Transverse colon (tissue), 4 donors: ENCODE measurements around the gene CNTNAP2. TPM values are rescaled to one million over a fixed set of nuclear protein-coding genes. Genes with fewer than 3 reads are reported as not detected.

Experiments used
- DNase-seq: peaks from one replicate; pipeline ENCODE4 v3.0.0-alpha.2; 2019
- H3K27ac ChIP-seq, 4 donors: fragments of 200-600 bp; sonication (generic); 2 replicates each; pipeline ENCODE4 v1.5.1; 2016 to 2018; ENCODE audit warnings: inconsistent platforms in 4 of 4
- H3K27me3 ChIP-seq: fragments of 200-600 bp; sonication (generic); 2 replicates; pipeline ENCODE4 v1.5.1; 2017; ENCODE audit warnings: inconsistent platforms
- H3K36me3 ChIP-seq, 4 donors: fragments of 200-600 bp; sonication (generic); 2 replicates each; pipeline ENCODE4 v1.5.1; 2017 to 2019; ENCODE audit warnings: inconsistent platforms in 4 of 4
- H3K4me1 ChIP-seq, 4 donors: fragments of 200-600 bp; sonication (generic); 2 replicates each; pipeline ENCODE4 v1.5.1; 2017 to 2020; ENCODE audit warnings: inconsistent platforms in 4 of 4
- H3K4me3 ChIP-seq, 4 donors: fragments of 200-600 bp; sonication (generic); 1 replicate in 1 of 4; 2 replicates in 3 of 4; pipeline versions ENCODE4 v1.5.1 to v1.6.1; 2017 to 2019; ENCODE audit warnings: inconsistent platforms in 4 of 4
- H3K9me3 ChIP-seq, 2 donors: fragments of 200-600 bp; sonication (generic); 2 replicates each; pipeline ENCODE4 v1.5.1; 2017 to 2019; ENCODE audit warnings: inconsistent platforms in 2 of 2
- EP300 ChIP-seq: sonication (generic); formaldehyde crosslinking; IDR thresholded peaks from one replicate; pipeline ENCODE4 v1.6.1; 2017; ENCODE audit warnings: antibody characterized with exemption, low read depth
- POLR2A ChIP-seq: fragments of 450-650 bp; IDR thresholded peaks from one replicate; pipeline ENCODE4 v1.6.1; 2016; ENCODE audit warnings: antibody characterized with exemption, mild to moderate bottlenecking, moderate library complexity
- POLR2AphosphoS5 ChIP-seq, 3 donors: sonication (generic); formaldehyde crosslinking; IDR thresholded peaks; one replicate each; pipeline ENCODE4 v1.6.1; 2016; ENCODE audit warnings: antibody characterized with exemption in 3 of 3
- WGBS, 2 donors: methylation state at CpG; one replicate each; pipeline ENCODE4 v1.1.5; 2018; ENCODE audit warnings: low coverage in 1 of 2; 5-methylcytosine and 5-hydroxymethylcytosine counted together
- in situ Hi-C, 4 donors: fragments of 200-750 bp; cut with MboI; loops; one replicate each; pipeline versions ENCODE4 v1.15.0 to v1.15.1; 2017; ENCODE audit warnings: low sequenced_read_pairs in 3 of 4, low pct_ligation_motif_present in 1 of 4, low pct_unique_long_range_greater_than_20kb in 1 of 4
- intact Hi-C: fragments of 100-400 bp; cut with DNase I; formaldehyde crosslinking; loops from one replicate; pipeline ENCODE4 v1.15.1; 2023; ENCODE audit warnings: low total_unique reads
- total RNA-seq, 4 donors: library from RNA; depleted of rRNA; stranded (reverse); fragments of >200 nt; gene quantifications; one replicate each; pipeline ENCODE4 v1.1.0, GENCODE V29; 2016
- TF ChIP-seq, protein P1 (sequence below), 5 experiments: fragments of 200-600 bp in 3 of 5; fragments of 450-650 bp in 2 of 5; sonication (generic) in 3 of 5; IDR thresholded peaks; 1 replicate in 2 of 5; 2 replicates in 3 of 5; pipeline ENCODE4 v1.5.1; 2016 to 2017; ENCODE audit warnings: antibody characterized with exemption in 5 of 5, inconsistent platforms in 3 of 5, mild to moderate bottlenecking in 2 of 5, moderate library complexity in 1 of 5

Gene CNTNAP2
- total RNA-seq, 4 donors from 2014 or later, result 0.60 to 2.9 (median 2.4) TPM

DNA sequence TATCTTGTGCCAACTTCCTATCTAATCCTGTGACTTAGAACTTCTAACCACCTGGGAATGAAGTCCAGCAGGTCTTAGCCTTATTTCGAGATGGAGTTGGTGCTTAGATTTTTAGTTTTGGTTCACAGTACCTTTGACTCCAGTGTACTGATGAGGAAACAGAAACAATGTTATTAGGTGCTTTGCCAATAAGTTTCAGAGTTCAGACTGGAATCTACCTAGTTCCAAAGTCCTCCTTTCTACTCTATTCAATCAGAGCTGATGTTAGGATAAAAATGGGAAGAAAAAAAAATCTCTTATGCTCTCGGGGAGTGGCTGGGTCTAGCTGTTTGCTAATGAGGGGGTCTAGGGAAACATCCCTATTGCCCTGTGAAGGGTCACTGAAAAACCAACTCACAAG, 1867.7 kb downstream of the CNTNAP2 start:
- Histone ChIP-seq H3K36me3 (no peaks in the 10 kb centered on the region), H3K9me3 (no peaks in the 10 kb centered on the region), H3K27ac (no peak overlapping the region), H3K4me3 (no peak overlapping the region), H3K4me1 (no peaks in the 10 kb centered on the region), H3K27me3 (no peaks in the 10 kb centered on the region)
- intact Hi-C loops, result no loop called here
- no peak for DNase-seq
- TF ChIP-seq POLR2A (no peak), EP300 (no peak), POLR2AphosphoS5 (IDR thresholded peaks at IDR 0.05) (no peak)
- TF ChIP-seq, protein P1, sequence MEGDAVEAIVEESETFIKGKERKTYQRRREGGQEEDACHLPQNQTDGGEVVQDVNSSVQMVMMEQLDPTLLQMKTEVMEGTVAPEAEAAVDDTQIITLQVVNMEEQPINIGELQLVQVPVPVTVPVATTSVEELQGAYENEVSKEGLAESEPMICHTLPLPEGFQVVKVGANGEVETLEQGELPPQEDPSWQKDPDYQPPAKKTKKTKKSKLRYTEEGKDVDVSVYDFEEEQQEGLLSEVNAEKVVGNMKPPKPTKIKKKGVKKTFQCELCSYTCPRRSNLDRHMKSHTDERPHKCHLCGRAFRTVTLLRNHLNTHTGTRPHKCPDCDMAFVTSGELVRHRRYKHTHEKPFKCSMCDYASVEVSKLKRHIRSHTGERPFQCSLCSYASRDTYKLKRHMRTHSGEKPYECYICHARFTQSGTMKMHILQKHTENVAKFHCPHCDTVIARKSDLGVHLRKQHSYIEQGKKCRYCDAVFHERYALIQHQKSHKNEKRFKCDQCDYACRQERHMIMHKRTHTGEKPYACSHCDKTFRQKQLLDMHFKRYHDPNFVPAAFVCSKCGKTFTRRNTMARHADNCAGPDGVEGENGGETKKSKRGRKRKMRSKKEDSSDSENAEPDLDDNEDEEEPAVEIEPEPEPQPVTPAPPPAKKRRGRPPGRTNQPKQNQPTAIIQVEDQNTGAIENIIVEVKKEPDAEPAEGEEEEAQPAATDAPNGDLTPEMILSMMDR (IDR thresholded peaks at IDR 0.05), result no peak
- WGBS, 2 donors, result 38 to 55% methylated on average over 2 of the region's 2 CpGs
- in situ Hi-C loops, result no loop called here

GRCh38 chr7:147990079-147990478, 1873.5 kb downstream of the CNTNAP2 start:
- in situ Hi-C loops (no loop called here), intact Hi-C loops (no loop called here)
- no peaks in the 10 kb centered on the region for H3K4me1 ChIP-seq
- no peaks in the 10 kb centered on the region for H3K27me3 ChIP-seq
- no peak overlapping the region for H3K4me3 ChIP-seq
- H3K27ac ChIP-seq, result no peak overlapping the region
- TF ChIP-seq, protein P1 (IDR thresholded peaks at IDR 0.05), result no peak
- TF ChIP-seq POLR2AphosphoS5 (IDR thresholded peaks at IDR 0.05) (no peak), EP300 (no peak), POLR2A (no peak)
- no peak for DNase-seq
- no peaks in the 10 kb centered on the region for H3K9me3 ChIP-seq
- no peaks in the 10 kb centered on the region for H3K36me3 ChIP-seq
- WGBS, 2 donors, result 61 to 75% methylated on average over 1 of the region's 1 CpG

GRCh38 chr7:147990942-147991341, 1874.3 kb downstream of the CNTNAP2 start:
- in situ Hi-C loops (no loop called here), intact Hi-C loops (no loop called here)
- DNase-seq, result no peak
- Histone ChIP-seq H3K4me3 (no peak overlapping the region), H3K27ac (no peak overlapping the region), H3K27me3 (no peaks in the 10 kb centered on the region), H3K9me3 (no peaks in the 10 kb centered on the region), H3K4me1 (no peaks in the 10 kb centered on the region), H3K36me3 (no peaks in the 10 kb centered on the region)
- 67 to 75% methylated on average over 1 to 2 of the region's 2 CpGs for WGBS, 2 donors
- TF ChIP-seq EP300, result no peak
- TF ChIP-seq POLR2A, result no peak
- TF ChIP-seq, protein P1 (IDR thresholded peaks at IDR 0.05), result no peak
- TF ChIP-seq POLR2AphosphoS5 (IDR thresholded peaks at IDR 0.05), result no peak

GRCh38 chr7:147992698-147993097, 1876.1 kb downstream of the CNTNAP2 start:
- WGBS, 2 donors, result 76 to 91% methylated on average over 2 of the region's 2 CpGs
- TF ChIP-seq POLR2A (no peak), EP300 (no peak), POLR2AphosphoS5 (IDR thresholded peaks at IDR 0.05) (no peak)
- TF ChIP-seq, protein P1 (IDR thresholded peaks at IDR 0.05), result no peak

More at GRCh38 chr7:147992698-147993097, 1876.1 kb downstream of the CNTNAP2 start:
- Histone ChIP-seq H3K9me3 (no peaks in the 10 kb centered on the region), H3K27me3 (no peaks in the 10 kb centered on the region), H3K36me3 (no peaks in the 10 kb centered on the region), H3K4me3 (no peak overlapping the region), H3K4me1 (no peaks in the 10 kb centered on the region), H3K27ac (no peak overlapping the region)
- intact Hi-C loops, result no loop called here
- no peak for DNase-seq
- in situ Hi-C loops, result no loop called here
